IPS-NIHi7 (cell line): ENCODE results near the gene C11orf54.
"Not testable (repeated sequence)": the region's sequence is repeated elsewhere in the genome, so short reads cannot be mapped to it uniquely, and the experiment has no call there.

Experiments used
- DNase-seq: peaks from one replicate; pipeline ENCODE4 v3.0.0; 2012; ENCODE audit warnings: mixed read lengths; ENCODE audit errors: extremely low spot score

The C11orf54 gene

GRCh38 chr11:93766504-93766903, 25.0 kb downstream of the C11orf54 start:
- DNase-seq = no peak

GRCh38 chr11:93767018-93767417, 25.5 kb downstream of the C11orf54 start:
- no peak for DNase-seq

GRCh38 chr11:93770160-93770559, 28.7 kb downstream of the C11orf54 start:
- no peak for DNase-seq

- no peak for DNase-seq
Measured at GRCh38 chr11:93772123-93772522, 30.7 kb downstream of the C11orf54 start.

GRCh38 chr11:93773045-93773477, 31.6 kb downstream of the C11orf54 start:
- peak; percentile 26 for DNase-seq

- DNase-seq = no peak
Measured at GRCh38 chr11:93773601-93774200, 32.2 kb downstream of the C11orf54 start.

GRCh38 chr11:93774560-93774959, 33.1 kb downstream of the C11orf54 start:
- DNase-seq = not testable (repeated sequence)

- peak; percentile 38 for DNase-seq
Measured at GRCh38 chr11:93775289-93775688, 33.8 kb downstream of the C11orf54 start.

- DNase-seq = no peak
Measured at GRCh38 chr11:93783362-93783761, 41.9 kb downstream of the C11orf54 start.

- no peak for DNase-seq
Measured at GRCh38 chr11:93783765-93784144, 42.3 kb downstream of the C11orf54 start.

GRCh38 chr11:93784145-93784934, 42.9 kb downstream of the C11orf54 start, which contains the start of gene MED17:
MED17 (plus strand) TSS chr11:93784282; CDS start chr11:93784514, 232 bp downstream.
- peak; percentile 97 for DNase-seq

- DNase-seq = peak; percentile 23
Measured at GRCh38 chr11:93784935-93785360, 43.5 kb downstream of the C11orf54 start.

- no peak for DNase-seq
Measured at GRCh38 chr11:93791493-93791892, 50.0 kb downstream of the C11orf54 start.

- DNase-seq = no peak
Measured at GRCh38 chr11:93796441-93797231, 55.2 kb downstream of the C11orf54 start.

- DNase-seq = no peak
Measured at GRCh38 chr11:93801366-93801765, 59.9 kb downstream of the C11orf54 start.

- no peak for DNase-seq
Measured at GRCh38 chr11:93804879-93805278, 63.4 kb downstream of the C11orf54 start.

GRCh38 chr11:93807980-93808379, 66.5 kb downstream of the C11orf54 start:
- no peak for DNase-seq

GRCh38 chr11:93813974-93814373, 72.5 kb downstream of the C11orf54 start:
- DNase-seq = no peak
